HG03354 (cell line): ENCODE data around the gene LHFPL6.

ENCODE experiments used
- ATAC-seq: cut with Tn5 transposase; IDR thresholded peaks from one replicate; pipeline ENCODE4 v1.9.1; 2021; ENCODE audit warnings: mild to moderate bottlenecking; ENCODE audit not compliant: unreplicated experiment, poor library complexity, severe bottlenecking

LHFPL6 gene

DNA sequence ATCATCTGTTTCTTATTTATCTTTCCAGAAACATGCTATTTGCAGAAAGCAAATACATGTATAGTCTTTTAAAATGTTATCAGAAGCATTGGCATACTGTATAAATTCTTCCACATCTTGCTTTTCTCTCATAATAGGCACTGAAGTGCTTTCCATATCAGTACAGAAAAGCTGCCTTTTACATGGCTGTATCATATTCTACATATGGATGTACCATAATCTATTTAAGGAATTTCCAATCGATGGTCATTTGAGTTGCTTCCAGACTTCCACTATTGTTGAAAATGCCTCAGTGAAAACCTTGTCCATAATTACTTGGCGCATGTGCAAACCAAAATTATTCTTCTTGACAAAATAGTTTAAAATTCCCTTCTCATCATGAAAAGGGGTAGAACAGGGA is 272.5 kb downstream of the LHFPL6 start:
- ATAC-seq, result no peak

DNA sequence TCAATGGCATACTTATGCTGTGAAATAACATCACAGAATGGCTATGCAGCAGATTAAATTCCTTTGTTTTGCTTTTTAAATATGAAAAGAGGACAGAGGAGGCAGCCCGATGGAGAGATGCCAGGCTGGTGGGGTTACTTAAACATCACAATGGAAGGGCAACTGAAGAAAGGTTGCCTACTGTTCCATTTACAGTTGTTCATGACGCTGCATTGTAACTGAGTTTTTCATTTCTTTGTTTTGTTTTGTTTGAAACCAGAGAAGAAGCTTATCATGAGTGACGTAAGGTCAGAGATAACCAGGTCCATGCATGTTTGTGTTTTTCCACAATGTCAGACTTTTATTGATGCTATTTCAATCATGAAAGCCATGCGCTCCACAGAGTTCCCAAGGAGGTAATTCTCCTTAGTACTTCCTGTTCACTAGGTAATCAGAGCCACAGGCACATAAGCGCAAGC is 273.8 kb downstream of the LHFPL6 start:
- no peak for ATAC-seq

DNA sequence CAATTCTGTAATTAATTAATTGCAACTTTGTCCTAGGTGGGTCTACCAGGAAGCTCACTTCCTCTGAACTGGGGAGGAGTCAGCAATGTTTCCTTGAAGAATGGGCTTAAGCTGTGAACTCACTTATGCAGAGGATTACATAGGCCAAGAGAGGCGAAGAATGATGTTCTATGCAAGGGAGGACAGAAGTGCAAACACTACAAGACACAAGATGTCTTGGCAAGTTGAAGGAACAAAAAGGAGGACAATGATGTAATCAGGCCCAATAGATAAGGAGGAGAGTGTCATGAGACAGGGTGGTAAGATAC is 275.9 kb downstream of the LHFPL6 start:
- no peak for ATAC-seq

DNA sequence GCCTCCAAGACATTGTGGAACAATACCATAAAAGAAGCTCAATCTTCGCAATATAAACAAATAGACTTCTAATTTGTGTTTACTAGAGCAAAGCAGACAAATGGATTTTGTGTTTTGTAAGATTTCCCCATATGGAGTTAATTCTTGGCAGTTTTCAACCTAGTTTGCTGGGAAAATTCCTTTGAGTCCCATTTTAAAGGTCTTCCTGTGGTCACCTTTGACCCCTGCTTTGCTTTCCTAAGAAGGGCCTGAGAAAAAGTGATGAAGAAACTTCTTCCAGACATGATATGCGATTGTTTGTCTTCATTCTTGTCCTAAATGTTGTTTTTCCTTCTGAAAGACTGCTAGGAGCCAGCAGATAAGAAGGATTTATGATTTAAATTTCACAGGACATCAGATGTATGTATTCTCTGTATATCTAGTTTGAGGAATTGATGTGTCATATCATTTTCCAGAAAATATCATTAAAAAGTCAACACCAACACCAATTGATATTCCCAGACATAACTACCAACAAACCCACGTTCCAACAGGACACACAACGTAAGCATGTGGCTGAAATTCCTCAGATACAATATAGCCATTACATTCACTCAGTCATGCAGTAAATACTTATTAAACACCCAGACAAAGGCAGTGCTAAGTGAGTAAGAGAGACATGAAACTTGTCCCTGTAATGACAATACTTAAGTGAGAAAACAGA is 276.4 kb downstream of the LHFPL6 start:
- no peak for ATAC-seq

DNA sequence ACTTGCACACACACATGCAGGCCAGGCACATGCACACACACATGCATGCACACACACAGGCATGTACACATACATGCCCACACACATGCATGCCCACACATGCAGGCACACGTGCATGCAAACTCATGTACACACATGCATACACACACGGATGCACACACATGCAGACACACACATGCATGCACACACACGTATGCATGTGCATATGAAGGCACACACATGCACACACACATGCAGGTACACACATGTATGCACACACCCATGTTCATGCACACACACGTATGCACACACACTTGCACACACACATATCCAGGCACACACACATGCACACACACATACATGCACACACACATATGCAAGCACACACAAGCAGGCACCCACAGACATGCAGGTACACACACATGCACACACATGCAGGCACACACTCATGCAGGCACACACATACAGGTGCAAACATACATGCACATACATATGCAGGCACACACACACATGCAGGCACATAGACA is 278.1 kb downstream of the LHFPL6 start:
- no peak for ATAC-seq

DNA sequence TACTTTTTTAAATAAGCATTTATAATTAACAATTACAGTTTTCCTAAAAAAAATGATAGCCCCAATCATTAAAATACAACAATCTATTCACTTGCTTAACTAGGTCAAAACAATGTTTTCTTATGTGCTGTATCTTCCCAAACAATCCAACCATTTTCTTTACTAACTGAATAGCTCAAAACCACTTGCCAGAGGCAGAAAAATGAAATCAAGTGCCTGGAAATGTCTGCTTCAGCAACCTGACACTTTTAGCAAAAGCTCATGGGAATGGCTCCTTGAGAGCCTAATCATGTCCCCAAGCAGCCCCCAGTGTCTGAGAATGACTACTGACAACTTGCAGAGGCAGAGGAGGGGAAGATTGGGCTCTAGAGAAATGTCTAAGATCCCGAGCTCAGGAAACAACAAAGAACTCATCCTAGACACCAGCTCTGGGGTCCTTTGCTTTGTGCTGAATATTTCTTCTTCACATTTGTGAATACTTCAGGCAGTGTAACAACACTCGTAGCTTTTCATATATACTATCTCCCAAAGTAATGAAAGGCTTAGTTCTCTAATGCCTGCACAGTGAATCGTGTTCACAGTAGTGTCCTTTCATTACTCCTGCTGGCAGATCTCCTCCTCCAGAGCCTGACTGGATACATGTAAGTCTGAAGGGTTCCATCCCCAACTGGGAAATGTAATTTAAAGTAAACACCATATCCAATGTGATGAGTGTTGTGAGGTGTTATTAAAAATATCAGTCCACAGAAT is 280.0 kb downstream of the LHFPL6 start:
- no peak for ATAC-seq

DNA sequence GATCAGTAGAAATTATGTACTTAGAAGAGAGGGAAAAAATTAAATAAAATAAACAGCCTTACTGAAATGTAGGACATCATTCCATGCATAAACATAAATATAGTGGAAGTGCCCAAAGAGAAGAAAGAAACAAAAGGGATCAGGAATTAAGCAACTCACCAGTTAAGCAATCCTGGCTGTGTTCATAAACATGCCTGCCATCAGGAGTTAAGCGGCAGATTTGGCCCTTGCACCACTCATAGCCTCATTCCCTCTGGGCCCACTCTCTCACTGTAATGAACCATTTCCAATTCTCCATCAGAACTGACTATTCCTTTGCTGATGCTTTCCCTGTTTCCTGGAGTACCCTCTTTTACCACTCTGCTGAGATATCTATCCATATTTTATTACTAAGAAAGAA is 281.4 kb downstream of the LHFPL6 start:
- ATAC-seq, result no peak

DNA sequence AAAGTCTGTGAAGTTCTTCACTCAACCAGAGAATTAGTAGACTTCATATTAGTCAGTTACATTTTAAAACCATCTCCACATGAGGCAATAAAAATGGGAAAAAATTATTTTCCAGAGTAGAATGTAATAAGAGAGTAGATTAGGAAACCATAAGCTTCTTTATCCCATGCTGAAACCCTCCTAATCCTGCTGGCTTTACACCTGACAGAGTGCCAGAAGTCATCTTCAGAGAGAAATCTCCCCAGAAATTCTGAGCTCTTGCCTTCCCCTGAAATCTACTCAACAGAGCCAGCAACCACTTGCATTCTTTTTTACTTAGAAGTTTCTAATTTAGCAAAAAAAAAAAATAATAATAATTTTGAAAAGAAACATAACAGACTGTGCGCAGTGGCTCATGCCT is 284.8 kb downstream of the LHFPL6 start:
- ATAC-seq, result no peak

DNA sequence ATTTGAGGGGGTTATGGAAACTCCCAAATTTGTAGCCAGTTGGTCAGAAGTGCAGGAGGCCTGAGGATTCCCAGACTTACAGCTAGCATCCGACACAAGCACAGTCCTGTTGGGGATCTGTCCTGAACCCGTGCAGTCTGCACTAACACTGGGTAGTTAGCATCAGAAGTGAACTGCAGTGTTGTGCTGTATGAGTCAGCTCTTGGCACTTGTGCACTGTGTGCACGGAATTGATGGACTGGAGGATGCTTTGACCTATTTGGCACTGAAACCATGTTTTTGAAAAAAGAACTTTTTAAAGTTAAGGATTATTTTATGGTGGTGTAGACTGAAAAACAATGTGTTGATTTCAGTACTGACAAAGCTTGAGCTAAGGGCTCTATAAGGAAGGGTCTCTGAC is 285.7 kb downstream of the LHFPL6 start:
- no peak for ATAC-seq

DNA sequence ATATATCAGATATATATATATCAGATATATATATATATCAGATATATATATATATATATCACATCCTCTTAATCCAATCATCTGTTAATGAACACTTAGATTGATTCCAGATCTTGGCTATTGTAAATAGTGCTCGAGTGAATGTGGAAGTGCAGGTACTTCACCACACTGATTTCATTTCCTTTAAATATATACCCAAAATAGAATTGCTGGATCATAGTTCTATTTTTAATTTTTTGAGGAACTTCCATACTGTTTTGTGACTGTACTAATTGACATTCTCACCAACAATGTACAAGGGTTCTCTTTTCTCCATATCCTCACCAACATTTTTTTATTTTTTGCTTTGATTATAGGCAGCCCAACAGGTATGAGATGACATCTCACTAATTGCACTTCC is 287.2 kb downstream of the LHFPL6 start:
- no peak for ATAC-seq

DNA sequence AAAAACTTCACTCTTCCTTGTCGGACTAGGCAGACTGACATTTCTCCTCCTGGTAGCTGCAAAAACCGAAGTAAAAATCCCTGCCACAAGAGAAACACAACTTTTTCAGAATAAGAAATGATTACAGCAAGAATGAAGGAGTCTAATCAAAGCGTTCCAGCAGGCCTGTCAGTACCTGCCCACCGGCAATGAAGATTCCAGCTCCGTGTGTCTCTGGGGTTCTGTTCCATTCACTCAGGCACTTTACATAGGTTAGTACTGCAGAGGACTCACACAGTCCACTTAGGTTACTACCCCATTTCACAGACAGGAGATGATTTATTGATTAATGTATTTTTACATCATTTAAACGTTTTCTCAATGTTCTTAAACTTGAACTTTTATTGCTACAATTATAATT is 289.3 kb downstream of the LHFPL6 start:
- ATAC-seq, result no peak

DNA sequence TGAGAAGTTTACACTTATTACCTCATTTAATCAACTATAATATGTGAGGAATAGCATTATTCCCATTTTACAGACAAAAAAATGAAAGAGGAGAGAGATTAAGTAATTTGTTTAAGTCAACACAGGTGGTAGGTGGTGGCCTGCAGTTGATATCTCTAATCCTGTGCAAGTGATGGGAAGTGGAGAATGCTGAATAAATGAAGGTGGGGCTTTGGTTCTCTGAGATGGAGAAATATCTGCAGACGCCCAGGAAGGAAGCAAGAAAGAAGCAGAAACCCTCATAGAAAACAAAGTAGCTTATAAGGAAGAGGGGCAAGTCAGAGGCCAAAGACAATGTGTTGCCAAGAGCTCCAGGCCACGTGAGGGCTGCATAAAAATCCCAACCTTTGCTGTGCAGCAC is 290.4 kb downstream of the LHFPL6 start:
- no peak for ATAC-seq

DNA sequence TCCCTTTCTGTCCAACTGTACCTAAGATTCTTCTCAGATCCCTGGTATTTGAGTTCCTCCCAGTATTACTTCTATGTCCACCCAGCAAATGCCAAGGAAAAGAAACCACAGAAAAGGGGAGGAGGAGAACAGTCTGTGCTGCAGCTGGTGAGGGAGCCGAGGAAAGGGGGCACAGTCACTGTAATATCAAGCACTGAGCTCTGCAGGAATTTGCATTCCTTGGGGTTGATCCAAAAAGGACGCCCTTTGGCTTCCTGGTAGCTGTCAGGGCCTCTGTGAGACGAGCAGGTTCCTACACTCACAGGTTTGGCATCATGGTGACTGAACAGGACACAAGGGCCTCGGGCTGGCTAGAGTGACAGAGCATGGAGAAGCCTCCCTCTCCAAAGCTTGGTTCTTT is 291.4 kb downstream of the LHFPL6 start:
- no peak for ATAC-seq

DNA sequence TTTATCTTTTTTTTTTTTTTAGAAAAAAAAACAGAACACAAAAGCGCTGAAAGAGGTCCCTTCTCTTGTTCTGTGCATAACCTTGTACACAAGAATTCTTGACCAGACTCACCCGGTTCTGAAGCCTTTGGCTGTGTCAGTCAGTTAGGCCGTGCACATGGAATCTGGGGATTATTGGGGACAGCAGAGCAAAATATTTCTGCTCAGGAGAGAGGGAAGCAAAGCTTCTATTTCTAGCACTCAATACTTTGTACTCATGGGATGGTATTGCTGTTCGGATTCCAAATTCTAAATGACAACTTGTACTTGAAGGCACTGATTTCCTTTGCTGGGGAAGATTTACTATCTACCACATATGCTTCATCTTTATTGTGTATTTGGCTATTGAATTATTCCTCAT is 292.0 kb downstream of the LHFPL6 start:
- ATAC-seq, result no peak

DNA sequence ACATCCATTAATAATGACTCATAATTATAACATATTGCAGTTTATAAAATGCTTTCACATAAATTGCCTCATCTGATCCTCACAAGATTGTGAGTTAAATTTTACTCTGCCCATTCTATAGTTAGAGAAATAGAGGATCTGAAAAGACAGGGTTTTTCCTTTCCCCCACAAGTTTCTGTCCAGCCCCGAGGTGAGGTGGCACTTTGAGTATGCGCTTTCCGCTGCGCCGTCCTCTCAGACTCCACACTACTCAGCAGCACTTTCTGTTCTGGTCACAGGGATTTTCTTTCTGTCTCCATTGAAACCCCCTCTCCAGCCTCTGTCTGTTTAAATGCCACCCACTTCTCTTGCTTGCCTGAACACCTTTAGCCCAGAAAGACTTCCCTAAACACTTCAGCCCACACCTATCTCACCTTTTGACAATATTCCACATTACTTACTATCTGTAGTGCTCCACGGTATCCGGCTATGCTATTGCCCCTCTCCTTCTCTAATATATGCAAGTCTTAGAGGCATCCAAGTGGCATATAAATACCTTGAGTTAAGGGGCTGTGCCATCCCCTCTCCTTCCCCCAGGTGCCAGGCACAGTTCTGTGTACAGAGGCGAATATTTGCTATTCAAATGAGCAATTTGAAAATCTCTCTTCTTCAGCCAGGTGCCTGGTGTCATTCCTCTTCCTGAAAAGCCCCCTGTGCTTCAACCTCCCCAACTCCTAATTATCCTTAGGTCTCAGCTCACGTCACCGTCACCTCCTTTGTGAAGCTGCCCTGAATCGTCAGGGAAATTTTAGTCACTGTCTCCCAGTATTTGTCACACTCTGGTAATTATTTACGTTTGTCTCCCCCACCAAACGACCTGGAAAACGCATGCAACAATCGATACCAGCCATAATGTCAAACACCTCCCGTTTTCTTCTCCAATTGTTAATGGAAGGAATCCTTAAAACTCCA is 296.1 kb downstream of the LHFPL6 start:
- ATAC-seq, result peak; percentile 95

DNA sequence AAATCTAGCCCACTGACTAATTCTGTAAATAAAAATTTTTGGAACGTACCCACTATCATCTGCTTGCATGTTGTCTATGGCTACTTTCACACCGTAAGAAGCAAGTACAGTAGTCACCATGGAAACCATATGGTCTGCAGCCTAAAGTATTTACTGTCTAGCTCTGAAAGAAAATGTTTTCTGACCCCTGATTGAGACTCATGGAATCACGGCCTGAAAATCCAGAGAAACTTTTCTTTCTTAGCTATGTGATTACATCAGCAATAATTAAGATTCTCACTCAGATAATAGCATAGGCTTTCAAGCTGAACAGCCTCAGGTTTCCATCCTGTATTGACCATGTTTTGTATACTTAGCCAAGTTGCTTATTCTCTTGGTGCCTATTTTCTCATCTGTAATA is 300.2 kb downstream of the LHFPL6 start:
- no peak for ATAC-seq

DNA sequence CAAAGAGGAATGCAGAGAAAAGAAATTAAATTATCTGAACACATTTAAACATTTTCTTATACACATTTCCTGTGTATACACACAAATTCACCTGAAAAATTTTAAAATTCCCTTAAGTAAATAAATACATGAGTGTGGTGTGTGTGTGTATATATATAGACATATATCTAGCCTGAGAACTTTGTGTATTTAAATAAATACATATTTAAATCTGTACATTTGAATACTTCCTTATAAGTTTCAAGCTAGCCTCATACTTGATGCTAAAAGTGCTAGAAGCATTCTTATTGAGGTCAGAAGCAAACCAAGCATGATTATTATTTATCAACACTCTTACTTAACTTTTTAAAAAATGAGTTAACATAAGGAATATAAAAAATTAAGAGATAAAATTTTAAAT is 304.0 kb downstream of the LHFPL6 start:
- no peak for ATAC-seq

DNA sequence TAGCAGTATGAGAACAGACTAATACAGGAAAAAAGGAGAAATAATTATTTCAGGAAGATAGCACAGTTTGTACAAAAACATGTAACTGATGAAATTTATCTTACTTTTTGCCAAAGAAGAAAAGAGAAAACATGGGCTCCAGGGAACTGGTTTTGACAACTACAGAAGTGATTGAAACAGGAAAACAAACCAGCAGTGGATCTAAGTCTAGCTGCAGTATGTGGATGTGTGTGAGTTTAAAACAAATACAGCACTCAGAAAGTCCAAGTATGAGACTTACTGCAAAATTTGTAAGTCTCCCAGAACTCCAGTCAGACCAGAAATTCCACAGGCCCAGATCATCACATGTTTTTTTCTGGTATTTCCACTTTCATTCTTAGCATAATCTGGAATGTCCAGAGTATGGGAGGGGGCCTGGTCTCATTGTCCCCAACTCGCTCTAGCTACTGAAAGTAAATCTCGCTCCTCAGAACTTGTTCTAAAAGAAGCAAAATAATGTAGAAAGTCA is 305.3 kb downstream of the LHFPL6 start:
- ATAC-seq, result no peak

DNA sequence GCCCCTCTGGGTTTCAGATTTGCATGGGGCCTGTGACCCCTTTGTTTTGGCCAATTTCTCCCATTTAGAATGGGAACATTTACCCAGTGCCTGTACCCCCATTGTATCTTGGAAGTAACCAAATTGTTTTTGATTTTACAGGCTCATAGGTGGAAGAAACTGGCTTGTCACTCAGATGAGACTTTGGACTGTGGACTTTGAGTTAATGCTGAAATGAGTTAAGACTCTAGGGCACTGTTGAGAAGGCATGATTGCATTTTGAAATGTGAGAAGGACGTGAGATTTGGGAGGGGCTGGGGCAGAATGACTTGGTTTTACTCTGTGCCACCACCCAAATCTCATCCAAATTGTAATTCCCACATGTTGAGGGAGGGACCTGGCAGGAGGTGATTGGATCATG is 306.0 kb downstream of the LHFPL6 start:
- no peak for ATAC-seq

DNA sequence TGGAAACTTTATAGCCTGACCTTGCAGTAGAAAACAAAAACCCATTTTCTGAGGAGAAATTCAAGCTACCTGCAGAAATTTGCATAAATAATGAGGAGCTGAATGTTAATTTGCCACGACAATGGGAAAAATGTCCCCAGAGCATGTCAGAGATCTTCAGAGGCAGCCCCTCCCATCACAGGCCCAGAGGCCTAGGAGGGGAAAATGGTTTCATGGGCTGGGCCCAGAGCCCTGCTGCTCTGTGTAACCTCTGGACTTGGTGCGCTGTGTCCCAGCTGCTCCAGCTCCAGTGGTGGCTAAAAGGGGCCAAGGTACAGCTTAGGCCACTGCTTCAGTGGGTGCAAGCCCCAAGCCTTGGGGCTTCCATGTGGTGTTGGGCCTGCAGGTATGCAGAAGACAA is 306.8 kb downstream of the LHFPL6 start:
- no peak for ATAC-seq
